IPS-18a (cell line): ENCODE measurements around the gene PDLIM7.

Source experiments
- H3K27ac ChIP-seq: one replicate; pipeline ENCODE4 v1.5.1; 2013; ENCODE audit warnings: low read length
- H3K27me3 ChIP-seq: one replicate; pipeline ENCODE4 v1.6.1; 2013; ENCODE audit warnings: mild to moderate bottlenecking, low read length; ENCODE audit not compliant: control insufficient read depth, insufficient read depth
- H3K36me3 ChIP-seq: one replicate; pipeline ENCODE4 v1.6.1; 2013; ENCODE audit warnings: low read depth, low read length; ENCODE audit not compliant: control insufficient read depth
- H3K4me1 ChIP-seq: one replicate; pipeline ENCODE4 v1.6.1; 2013; ENCODE audit warnings: low read depth, low read length; ENCODE audit not compliant: control insufficient read depth
- H3K4me3 ChIP-seq: one replicate; pipeline ENCODE4 v1.5.1; 2013; ENCODE audit warnings: low read length
- H3K9ac ChIP-seq: one replicate; pipeline ENCODE4 v1.6.1; 2013; ENCODE audit warnings: mild to moderate bottlenecking, low read length, moderate library complexity
- H3K9me3 ChIP-seq: one replicate; pipeline ENCODE4 v1.6.1; 2013; ENCODE audit warnings: low read depth, low read length; ENCODE audit not compliant: control insufficient read depth

PDLIM7 gene

GRCh38 chr5:177455661-177456590 is 41.5 kb downstream of the PDLIM7 start:
- Histone ChIP-seq H3K27ac (peak overlapping the region; percentile 13), H3K27me3 (peaks cover 15% of the 10 kb centered on the region), H3K36me3 (peaks cover 38% of the 10 kb centered on the region), H3K4me1 (peaks cover 9% of the 10 kb centered on the region), H3K4me3 (peak overlapping the region; percentile 62), H3K9ac (peak overlapping the region; percentile 81), H3K9me3 (no peaks in the 10 kb centered on the region)

GRCh38 chr5:177455036-177455660 is 42.3 kb downstream of the PDLIM7 start:
- H3K9me3 ChIP-seq = no peaks in the 10 kb centered on the region
- H3K4me3 ChIP-seq = peak overlapping the region; percentile 62
- H3K4me1 ChIP-seq = peaks cover 9% of the 10 kb centered on the region
- H3K27me3 ChIP-seq = peaks cover 15% of the 10 kb centered on the region
- H3K9ac ChIP-seq = peak overlapping the region; percentile 81
- H3K27ac ChIP-seq = no peak overlapping the region
- H3K36me3 ChIP-seq = peaks cover 31% of the 10 kb centered on the region

GRCh38 chr5:177454397-177455035 is 42.9 kb downstream of the PDLIM7 start:
- Histone ChIP-seq H3K27me3 (peaks cover 15% of the 10 kb centered on the region), H3K27ac (no peak overlapping the region), H3K4me3 (peak overlapping the region; percentile 62), H3K4me1 (peaks cover 9% of the 10 kb centered on the region), H3K9ac (peak overlapping the region; percentile 81), H3K9me3 (no peaks in the 10 kb centered on the region), H3K36me3 (peaks cover 25% of the 10 kb centered on the region)

- Histone ChIP-seq H3K27ac (no peak overlapping the region), H3K9me3 (no peaks in the 10 kb centered on the region), H3K4me3 (peak overlapping the region; percentile 62), H3K27me3 (peaks cover 15% of the 10 kb centered on the region), H3K9ac (peak overlapping the region; percentile 81), H3K36me3 (peaks cover 19% of the 10 kb centered on the region), H3K4me1 (peaks cover 9% of the 10 kb centered on the region)
Observed at GRCh38 chr5:177453852-177454396, 43.5 kb downstream of the PDLIM7 start.

GRCh38 chr5:177452688-177453638 is 44.4 kb downstream of the PDLIM7 start:
- Histone ChIP-seq H3K27me3 (peaks cover 25% of the 10 kb centered on the region), H3K9ac (no peak overlapping the region), H3K4me3 (no peak overlapping the region), H3K36me3 (peaks cover 9% of the 10 kb centered on the region), H3K4me1 (peaks cover 12% of the 10 kb centered on the region), H3K27ac (no peak overlapping the region), H3K9me3 (no peaks in the 10 kb centered on the region)

DNA sequence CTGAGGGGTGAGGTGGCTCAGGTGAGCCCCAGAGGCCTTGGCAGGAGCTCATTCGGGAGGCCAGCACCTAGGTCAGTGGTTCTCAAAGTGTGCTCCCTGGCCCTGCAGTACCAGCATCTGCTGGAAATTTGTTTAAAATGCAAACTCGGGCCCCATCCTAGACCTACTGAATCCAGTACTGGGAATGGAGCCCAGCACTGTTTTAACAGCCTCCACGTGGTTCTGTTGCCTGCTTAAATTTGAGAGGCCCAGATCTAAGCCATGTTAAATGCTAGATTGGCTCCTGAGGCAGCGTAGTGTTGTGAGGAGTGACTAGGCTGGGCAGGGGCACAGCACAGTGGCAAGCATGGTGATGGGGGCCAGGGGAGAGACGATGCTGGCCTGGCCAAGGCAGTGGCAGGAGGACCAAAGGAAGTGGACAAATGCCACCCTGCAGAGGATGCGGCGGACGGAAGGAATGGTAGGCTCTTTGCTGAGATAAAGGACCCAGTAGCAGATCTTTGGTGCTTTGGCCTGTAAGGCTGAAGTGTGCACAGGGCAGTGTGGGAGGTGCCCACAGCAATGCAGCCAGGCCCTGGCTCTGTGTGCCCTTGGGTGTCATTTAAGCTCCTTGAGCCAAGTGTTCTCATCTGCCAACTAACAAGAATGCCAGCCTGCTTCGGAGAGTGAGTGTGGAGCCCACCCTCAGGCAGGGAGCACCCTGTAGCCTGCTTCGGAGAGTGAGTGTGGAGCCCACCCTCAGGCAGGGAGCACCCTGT is 46.6 kb downstream of the PDLIM7 start:
- Histone ChIP-seq H3K9ac (no peak overlapping the region), H3K4me3 (no peak overlapping the region), H3K4me1 (peaks cover 7% of the 10 kb centered on the region), H3K9me3 (no peaks in the 10 kb centered on the region), H3K27ac (no peak overlapping the region), H3K36me3 (no peaks in the 10 kb centered on the region), H3K27me3 (peaks cover 30% of the 10 kb centered on the region)

DNA sequence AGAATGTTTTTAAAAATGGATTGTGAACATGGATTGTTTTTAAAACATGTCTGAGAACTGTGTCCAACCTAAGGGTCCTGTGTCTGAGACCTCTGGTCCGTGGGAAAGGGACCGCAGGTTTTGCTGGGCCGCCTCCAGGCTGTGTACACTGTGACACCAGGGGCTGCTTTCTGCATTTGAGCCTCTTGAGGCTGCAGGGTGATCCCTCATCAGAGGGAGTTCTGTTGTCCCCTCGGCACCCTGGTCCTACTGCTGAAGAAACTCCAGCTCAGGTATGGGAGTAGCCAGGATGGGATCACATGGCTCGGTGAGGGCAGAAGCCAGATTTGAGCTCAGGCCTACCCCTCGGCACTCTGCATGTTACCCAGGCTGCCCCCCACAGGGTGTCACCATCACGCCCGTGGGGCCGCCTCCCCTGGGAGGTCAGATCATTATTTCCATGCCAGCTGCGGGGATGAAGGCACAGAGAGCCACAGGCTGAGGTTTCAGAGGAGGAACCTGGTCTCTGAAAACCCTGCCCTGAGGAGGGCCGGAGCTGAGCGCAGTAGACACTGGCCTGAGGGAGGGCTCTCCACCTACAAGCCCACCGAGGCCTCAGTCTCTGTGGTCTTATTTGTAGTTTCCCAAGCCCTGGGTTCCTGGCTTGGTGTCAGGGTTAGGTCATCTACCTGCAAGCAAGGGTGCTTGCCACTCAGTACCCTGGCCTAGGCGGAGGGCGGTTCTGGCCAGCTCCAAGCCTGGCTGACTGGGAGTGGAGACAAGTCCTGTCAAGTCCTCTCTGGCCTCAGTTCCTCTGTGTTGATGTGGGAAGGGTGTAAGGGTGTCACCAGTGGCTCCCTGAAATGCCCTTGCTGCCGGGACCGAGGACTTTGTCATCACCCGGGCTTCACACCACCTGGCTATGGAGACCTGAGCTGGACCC is 48.0 kb downstream of the PDLIM7 start:
- H3K36me3 ChIP-seq = no peaks in the 10 kb centered on the region
- H3K4me3 ChIP-seq = no peak overlapping the region
- peaks cover 14% of the 10 kb centered on the region for H3K4me1 ChIP-seq
- H3K9ac ChIP-seq = no peak overlapping the region
- H3K27me3 ChIP-seq = peaks cover 41% of the 10 kb centered on the region
- no peaks in the 10 kb centered on the region for H3K9me3 ChIP-seq
- no peak overlapping the region for H3K27ac ChIP-seq

DNA sequence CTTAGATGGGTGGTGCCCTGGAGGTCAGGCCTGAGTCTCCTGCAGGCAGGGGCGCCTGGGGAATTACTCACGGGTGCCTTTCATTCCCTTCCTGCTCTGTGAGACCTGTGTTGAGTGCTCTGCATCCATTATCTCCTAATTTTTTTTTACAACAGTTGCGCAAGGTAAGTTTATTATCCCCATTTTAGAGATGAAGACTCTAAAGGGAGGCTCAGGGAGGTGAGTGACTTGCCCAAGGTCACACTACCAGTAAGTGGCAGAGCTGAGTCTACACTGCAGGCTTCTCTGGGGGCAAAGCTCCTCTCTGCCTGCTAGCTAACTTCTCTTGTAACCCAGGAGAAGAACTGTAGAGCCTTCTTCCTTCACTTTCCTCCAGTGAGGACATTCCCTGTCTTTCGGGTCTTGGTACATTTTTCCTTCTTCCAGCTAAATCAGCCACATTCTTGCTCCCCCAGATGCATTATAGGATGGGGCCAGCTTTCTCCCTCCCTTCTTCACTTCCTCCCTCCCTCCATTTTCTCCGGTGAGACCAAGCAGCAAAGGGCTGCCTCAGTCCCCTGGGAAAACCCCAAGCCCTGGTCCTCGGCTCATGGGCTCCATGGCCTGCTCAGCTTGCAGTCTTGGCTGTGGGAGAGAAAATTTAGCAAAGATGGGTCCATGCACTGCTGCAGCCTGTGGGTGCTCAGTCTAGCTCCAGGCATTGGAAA is 49.0 kb downstream of the PDLIM7 start:
- no peaks in the 10 kb centered on the region for H3K36me3 ChIP-seq
- H3K27ac ChIP-seq = no peak overlapping the region
- H3K9ac ChIP-seq = peak overlapping the region; percentile 69
- H3K27me3 ChIP-seq = peaks cover 34% of the 10 kb centered on the region
- no peaks in the 10 kb centered on the region for H3K9me3 ChIP-seq
- peak overlapping the region; percentile 56 for H3K4me3 ChIP-seq
- peaks cover 14% of the 10 kb centered on the region for H3K4me1 ChIP-seq

DNA sequence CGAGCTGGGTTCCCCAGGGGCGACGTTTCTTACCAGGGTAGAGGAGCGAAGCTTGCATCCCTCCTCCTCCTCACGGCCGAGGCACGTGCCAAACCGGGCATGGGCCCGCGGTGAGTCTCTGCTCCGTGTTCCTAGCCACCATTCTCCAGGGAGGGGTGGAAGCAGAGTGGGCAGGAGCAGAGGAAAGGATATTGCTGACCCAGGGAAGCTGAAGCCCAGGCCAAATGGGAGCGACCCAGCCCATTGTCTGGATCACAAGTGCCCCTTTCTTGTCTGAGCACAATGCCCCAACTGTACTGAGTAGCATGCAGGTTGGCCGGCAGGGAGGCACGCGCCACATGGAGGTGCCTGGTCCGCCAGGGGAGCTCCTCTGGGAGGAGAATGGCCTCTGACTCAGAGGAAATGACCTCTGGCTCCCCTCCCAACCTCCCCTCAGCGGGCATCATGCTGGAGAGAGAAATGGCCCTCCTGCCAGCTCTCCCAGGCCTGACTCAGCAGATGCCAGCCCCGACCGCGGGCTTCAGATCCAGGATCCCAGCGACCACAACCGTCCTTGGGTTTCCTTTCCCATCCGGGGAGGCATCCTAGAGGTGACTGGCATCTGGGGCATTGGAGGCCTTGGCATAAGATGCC is 49.7 kb downstream of the PDLIM7 start:
- Histone ChIP-seq H3K9ac (peak overlapping the region; percentile 69), H3K36me3 (no peaks in the 10 kb centered on the region), H3K9me3 (no peaks in the 10 kb centered on the region), H3K27ac (no peak overlapping the region), H3K4me1 (peaks cover 14% of the 10 kb centered on the region), H3K4me3 (peak overlapping the region; percentile 56), H3K27me3 (peaks cover 31% of the 10 kb centered on the region)
